Measurements from ENCODE around the gene GGT5.
"Not testable (repeated sequence)": the region's sequence is repeated elsewhere in the genome, so short reads cannot be mapped to it uniquely, and the experiment has no call there.

GGT5 gene

DNA sequence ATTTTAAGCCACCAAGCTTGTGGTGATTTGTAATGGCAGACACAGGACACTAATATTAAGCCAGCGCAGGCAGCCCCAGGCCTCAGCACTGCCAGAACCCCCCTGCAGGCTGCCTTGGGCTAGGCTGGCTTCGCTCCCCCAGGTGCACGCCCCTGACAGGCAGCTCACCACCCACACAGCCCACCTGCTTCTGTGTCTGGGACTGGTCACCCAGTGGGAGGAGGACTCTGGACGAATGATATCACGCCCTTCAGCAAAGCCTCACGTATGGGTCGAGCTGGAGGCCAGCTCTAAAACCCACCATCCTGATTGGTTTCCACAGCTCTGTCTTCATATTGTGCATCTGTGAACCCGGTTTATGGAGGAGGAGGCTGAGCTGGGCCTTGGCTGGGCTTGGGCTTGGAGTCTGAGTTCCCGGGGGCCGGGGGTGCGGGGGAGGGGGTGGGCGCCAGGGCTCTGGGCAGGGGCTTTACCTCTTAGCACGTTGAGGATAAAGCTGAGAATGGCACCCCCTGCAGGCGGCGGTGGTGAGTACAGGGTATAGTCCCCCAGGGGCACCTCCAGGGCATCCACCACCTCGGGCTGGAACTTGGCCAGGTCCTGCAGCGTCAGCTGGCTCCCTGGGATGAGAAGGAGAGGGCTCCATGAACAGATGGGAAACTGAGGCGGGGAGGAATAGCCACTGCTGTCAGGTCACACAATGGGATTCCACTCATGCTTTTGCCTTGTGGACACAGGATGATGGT, 13.8 kb downstream of the GGT5 start:
- H3K4me3 ChIP-seq (ENCODE audit: low read length): no peak overlapping the region
- no peak for TF ChIP-seq ZNF274 (IDR thresholded peaks at IDR 0.05; ENCODE audit: low read depth, low read length)

DNA sequence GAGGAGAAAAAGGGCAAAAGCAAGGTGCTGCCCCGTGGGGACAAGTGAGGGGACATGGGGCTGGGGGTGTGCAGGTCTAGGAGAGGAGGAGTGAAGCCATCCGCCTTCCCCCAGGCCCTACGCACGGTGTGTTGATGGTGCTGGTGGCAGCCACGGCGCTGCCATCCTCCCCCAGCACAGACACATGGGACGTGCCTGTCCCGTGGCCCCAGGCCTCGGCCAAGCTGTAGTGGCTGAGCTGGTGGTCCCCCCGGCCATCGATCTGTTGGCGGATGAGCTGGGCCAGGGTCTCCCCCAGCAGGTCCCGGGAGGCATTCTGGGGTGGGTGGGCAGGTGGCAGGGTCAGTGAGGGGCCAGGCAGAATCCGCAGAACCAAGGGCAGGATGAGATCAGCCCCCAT, 18.9 kb downstream of the GGT5 start:
- no peak for TF ChIP-seq ZNF274 (IDR thresholded peaks at IDR 0.05; ENCODE audit: low read depth, low read length)
- no peak overlapping the region for H3K4me3 ChIP-seq (ENCODE audit: low read length)

- no peak overlapping the region for H3K4me3 ChIP-seq (ENCODE audit: low read length)
- no peak for TF ChIP-seq ZNF274 (IDR thresholded peaks at IDR 0.05; ENCODE audit: low read depth, low read length)
Measured at GRCh38 chr22:24225044-24225601, 19.8 kb downstream of the GGT5 start.

DNA sequence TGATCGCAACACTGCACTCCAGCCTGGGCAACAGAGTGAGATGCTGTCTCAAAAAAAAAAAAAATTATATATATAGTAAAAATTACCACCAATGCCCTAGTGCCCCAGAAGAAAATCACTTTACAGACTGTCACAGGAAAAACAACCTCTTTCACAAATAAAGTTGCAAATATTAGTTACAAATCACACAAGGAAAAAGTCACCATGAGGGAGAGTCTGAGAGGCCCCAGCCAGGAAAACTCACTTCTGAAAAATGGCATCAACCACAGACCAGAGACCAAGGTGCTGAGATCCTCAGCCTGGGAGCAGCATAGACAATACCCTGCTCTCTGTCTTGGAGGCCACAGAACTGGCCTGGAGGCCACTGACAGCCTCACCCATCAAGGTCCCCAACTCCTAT, 20.4 kb downstream of the GGT5 start:
- no peak overlapping the region for H3K4me3 ChIP-seq (ENCODE audit: low read length)
- no peak for TF ChIP-seq ZNF274 (IDR thresholded peaks at IDR 0.05; ENCODE audit: low read depth, low read length)

GRCh38 chr22:24219750-24220149, 25.1 kb downstream of the GGT5 start:
- no peak overlapping the region for H3K4me3 ChIP-seq (ENCODE audit: low read length)
- no peak for TF ChIP-seq ZNF274 (IDR thresholded peaks at IDR 0.05; ENCODE audit: low read depth, low read length)

- no peak for TF ChIP-seq ZNF274 (IDR thresholded peaks at IDR 0.05; ENCODE audit: low read depth, low read length)
- no peak overlapping the region for H3K4me3 ChIP-seq (ENCODE audit: low read length)
Measured at GRCh38 chr22:24217384-24217783, 27.5 kb downstream of the GGT5 start.

- no peak for TF ChIP-seq ZNF274 (IDR thresholded peaks at IDR 0.05; ENCODE audit: low read depth, low read length)
- H3K4me3 ChIP-seq (ENCODE audit: low read length): no peak overlapping the region
Measured at GRCh38 chr22:24216541-24217209, 28.2 kb downstream of the GGT5 start.

DNA sequence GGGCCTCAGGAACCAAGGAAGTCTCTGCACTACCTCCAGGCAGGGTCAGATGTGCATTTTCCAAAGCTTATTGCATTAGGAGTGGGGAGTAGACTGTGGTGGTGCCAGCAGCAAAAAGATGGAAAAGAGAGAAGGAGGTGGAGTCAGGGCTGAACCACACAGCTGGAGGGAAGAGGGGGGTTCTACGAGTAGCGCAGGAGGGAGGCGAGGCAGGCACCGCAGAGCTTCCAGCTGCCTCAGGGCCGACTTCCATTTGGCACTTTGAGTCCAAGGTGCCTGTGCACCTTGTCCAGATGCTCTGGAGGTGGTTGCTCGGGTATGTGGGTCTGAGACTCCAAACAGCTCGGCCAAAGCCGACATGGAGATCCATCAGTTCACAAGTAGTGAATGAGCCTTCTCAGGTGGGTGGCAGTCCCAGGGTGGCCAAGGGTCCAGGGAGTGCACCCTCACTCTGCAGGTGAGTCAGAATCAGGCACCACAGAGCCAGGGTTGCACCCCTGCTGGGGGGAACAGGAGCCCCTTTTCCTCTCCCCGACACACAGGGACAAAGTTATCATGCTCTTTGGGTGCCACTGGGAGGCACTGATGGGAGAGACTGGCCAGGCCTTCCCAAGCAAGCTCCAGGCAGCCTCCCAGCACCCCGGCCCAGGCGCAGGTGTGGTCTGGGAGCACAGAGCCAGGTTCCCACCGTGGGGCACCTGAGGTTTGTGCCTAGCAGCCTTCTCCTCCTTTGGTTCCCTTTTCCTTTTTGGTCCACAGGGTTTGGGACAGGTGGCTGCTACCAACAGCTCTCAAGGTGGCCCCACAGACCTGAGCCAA, 30.2 kb downstream of the GGT5 start:
- no peak for TF ChIP-seq ZNF274 (IDR thresholded peaks at IDR 0.05; ENCODE audit: low read depth, low read length)
- H3K4me3 ChIP-seq (ENCODE audit: low read length): no peak overlapping the region

GRCh38 chr22:24213111-24213510, 31.8 kb downstream of the GGT5 start:
- H3K4me3 ChIP-seq (ENCODE audit: low read length): not testable (repeated sequence)

- H3K4me3 ChIP-seq (ENCODE audit: low read length): not testable (repeated sequence)
Measured at GRCh38 chr22:24211716-24212115, 33.2 kb downstream of the GGT5 start.

DNA sequence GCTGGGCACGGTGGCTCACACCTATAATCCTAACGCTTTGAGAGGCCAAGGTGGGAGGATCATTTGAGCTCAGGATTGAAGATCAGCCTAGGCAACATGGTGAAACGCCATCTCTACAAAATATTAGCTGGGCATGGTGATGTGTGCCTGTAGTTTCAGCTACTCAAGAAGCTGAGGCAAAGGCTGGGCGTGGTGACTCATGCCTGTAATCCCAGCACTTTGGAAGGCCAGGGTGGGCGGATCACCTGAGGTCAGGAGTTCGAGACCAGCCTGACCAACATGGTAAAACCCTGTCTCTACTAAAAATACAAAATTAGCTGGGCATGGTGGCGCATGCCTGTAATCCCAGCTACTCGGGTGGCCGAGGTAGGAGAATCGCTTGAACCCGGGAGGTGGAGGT, 34.5 kb downstream of the GGT5 start:
- H3K4me3 ChIP-seq (ENCODE audit: low read length): not testable (repeated sequence)

DNA sequence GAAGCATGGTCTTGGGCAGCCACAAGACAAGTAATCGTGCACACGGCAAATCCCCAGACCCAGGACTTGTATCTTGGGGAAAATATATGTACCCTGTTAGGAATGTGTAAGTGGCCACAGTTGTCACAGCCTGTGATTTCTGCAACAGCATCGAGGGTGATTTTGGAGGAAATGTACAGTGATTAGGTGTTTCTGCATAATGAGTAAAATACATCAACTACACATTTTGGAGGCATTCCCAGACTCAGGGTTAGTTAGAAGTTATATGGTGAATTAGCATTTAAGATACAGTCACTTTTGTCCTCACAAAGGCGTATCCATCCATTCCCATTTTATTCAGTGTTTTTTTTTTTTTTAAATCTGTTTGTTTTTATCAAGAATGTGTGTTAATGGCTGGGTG, 35.2 kb downstream of the GGT5 start:
- TF ChIP-seq ZNF274 (IDR thresholded peaks at IDR 0.05; ENCODE audit: low read depth, low read length): no peak
- H3K4me3 ChIP-seq (ENCODE audit: low read length): no peak overlapping the region

DNA sequence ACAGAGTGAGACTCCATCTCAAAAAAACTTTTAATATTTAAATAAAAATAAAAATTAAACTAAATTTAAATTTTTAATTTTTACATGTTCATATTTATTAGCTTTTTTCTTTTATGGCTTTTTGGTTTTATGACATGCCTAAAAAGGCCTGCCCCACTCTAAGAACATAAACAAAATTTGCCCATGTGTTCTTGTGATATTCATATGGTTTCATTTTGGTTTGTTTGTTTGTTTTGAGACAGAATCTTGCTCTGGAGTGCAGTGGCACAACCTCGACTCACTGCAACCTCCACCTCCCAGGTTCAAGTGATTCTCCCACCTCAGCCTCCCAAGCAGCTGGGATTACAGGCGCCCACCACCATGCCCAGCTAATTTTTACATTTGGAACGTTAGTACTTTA, 35.9 kb downstream of the GGT5 start:
- no peak overlapping the region for H3K4me3 ChIP-seq (ENCODE audit: low read length)
- no peak for TF ChIP-seq ZNF274 (IDR thresholded peaks at IDR 0.05; ENCODE audit: low read depth, low read length)

- no peak for TF ChIP-seq ZNF274 (IDR thresholded peaks at IDR 0.05; ENCODE audit: low read depth, low read length)
- H3K4me3 ChIP-seq (ENCODE audit: low read length): no peak overlapping the region
Measured at GRCh38 chr22:24208012-24208749, 36.7 kb downstream of the GGT5 start.

Data from GM08714 (cell line).